IMR-90 (cell line): ENCODE data around the gene LDB2. TPM values are rescaled to one million over a fixed set of nuclear protein-coding genes. Genes with fewer than 3 reads are reported as not detected.

ENCODE experiments used
- ATAC-seq: fragments of 200-7000 bp; cut with Tn5 transposase; 2 replicates; pipeline ENCODE4 v1.9.1; 2020; ENCODE audit warnings: low read depth, mild to moderate bottlenecking, moderate library complexity
- BruUV-seq: library from RNA; stranded (reverse); fragments of 400-500 nt; replicated peaks from 2 replicates; lab custom pipeline; 2021; lab: Mats Ljungman, UMichigan
- CTCF ChIA-PET: fragments of 300-600 bp; formaldehyde crosslinking; extraction: SDS; loops from one replicate; lab custom pipeline; 2021; ENCODE audit warnings: antibody characterized with exemption; lab: Yijun Ruan, JAX
- POLR2A ChIA-PET: fragments of 300-600 bp; sonication (Branson Sonifier 250); formaldehyde crosslinking; loops from one replicate; lab custom pipeline; 2022; ENCODE audit warnings: antibody characterized with exemption; ENCODE audit not compliant: unreplicated experiment; lab: Charles Lee
- DNase-seq: peaks from one replicate; pipeline ENCODE4 v3.0.0; 2013
- H2AFZ ChIP-seq: replicated peaks from 2 replicates; pipeline ENCODE3; 2013; ENCODE audit warnings: low read length, mild to moderate bottlenecking; ENCODE audit not compliant: poor library complexity
- H2AK5ac ChIP-seq: 2 replicates; pipeline ENCODE4 v1.6.1; 2013; ENCODE audit warnings: low read depth, low read length, inconsistent platforms
- H2AK9ac ChIP-seq: replicated peaks from 2 replicates; pipeline ENCODE3; 2013; ENCODE audit warnings: mild to moderate bottlenecking, low read depth, low read length, moderate library complexity; ENCODE audit not compliant: poor library complexity
- H2BK120ac ChIP-seq: 2 replicates; pipeline ENCODE4 v1.6.1; 2013; ENCODE audit warnings: low read depth, low read length, inconsistent platforms
- H2BK15ac ChIP-seq: 3 replicates; pipeline ENCODE4 v1.6.1; 2013; ENCODE audit warnings: low read depth, low read length, inconsistent platforms
- H2BK20ac ChIP-seq: 2 replicates; pipeline ENCODE4 v1.6.1; 2013; ENCODE audit warnings: low read depth, mild to moderate bottlenecking, inconsistent platforms, low read length, moderate library complexity
- H2BK5ac ChIP-seq: 2 replicates; pipeline ENCODE4 v1.6.1; 2013; ENCODE audit warnings: mild to moderate bottlenecking, low read depth, low read length, inconsistent platforms; ENCODE audit not compliant: poor library complexity, severe bottlenecking
- H3K14ac ChIP-seq: replicated peaks from 2 replicates; pipeline ENCODE4 v1.6.1; 2013; ENCODE audit warnings: low read depth, low read length, inconsistent platforms
- H3K18ac ChIP-seq: 2 replicates; pipeline ENCODE4 v1.6.1; 2013; ENCODE audit warnings: low read depth, low read length, control low read depth
- H3K23ac ChIP-seq: 2 replicates; pipeline ENCODE4 v1.6.1; 2013; ENCODE audit warnings: low read depth, low read length, inconsistent platforms
- H3K27ac ChIP-seq: 2 replicates; pipeline ENCODE4 v1.5.1; 2013; ENCODE audit warnings: mild to moderate bottlenecking, control low read depth, low read length; ENCODE audit not compliant: insufficient read depth
- H3K27me3 ChIP-seq: 2 replicates; pipeline ENCODE4 v1.6.1; 2013; ENCODE audit warnings: low read length; ENCODE audit not compliant: control insufficient read depth, insufficient read depth
- H3K36me3 ChIP-seq: 2 replicates; pipeline ENCODE4 v1.6.1; 2013; ENCODE audit warnings: low read length, mixed read lengths; ENCODE audit not compliant: control insufficient read depth, insufficient read depth
- H3K4ac ChIP-seq: 2 replicates; pipeline ENCODE4 v1.6.1; 2013; ENCODE audit warnings: low read depth, low read length, inconsistent platforms
- H3K4me1 ChIP-seq: 2 replicates; pipeline ENCODE4 v1.6.1; 2013; ENCODE audit warnings: low read length, mixed read lengths; ENCODE audit not compliant: control insufficient read depth, insufficient read depth
- H3K4me2 ChIP-seq: 2 replicates; pipeline ENCODE4 v1.6.1; 2013; ENCODE audit warnings: low read depth, mild to moderate bottlenecking, control low read depth, low read length, moderate library complexity
- H3K4me3 ChIP-seq: 2 replicates; pipeline ENCODE4 v1.5.1; 2013; ENCODE audit warnings: low read depth, mild to moderate bottlenecking, control low read depth, low read length, moderate library complexity; ENCODE audit not compliant: insufficient read depth
- H3K56ac ChIP-seq: 2 replicates; pipeline ENCODE4 v1.6.1; 2013; ENCODE audit warnings: low read length, inconsistent platforms; ENCODE audit not compliant: insufficient read depth; ENCODE audit errors: extremely low read depth
- H3K79me1 ChIP-seq, 2 experiments: 2 replicates each; pipeline ENCODE4 v1.6.1; 2013; ENCODE audit warnings: low read length in 2 of 2, inconsistent platforms in 1 of 2, low read depth in 1 of 2
- H3K9ac ChIP-seq: 2 replicates; pipeline ENCODE4 v1.6.1; 2013; ENCODE audit warnings: low read depth, low read length, control low read depth
- H3K9me1 ChIP-seq: 2 replicates; pipeline ENCODE4 v1.6.1; 2013; ENCODE audit warnings: low read length, inconsistent platforms; ENCODE audit not compliant: insufficient read depth
- H3K9me3 ChIP-seq: 2 replicates; pipeline ENCODE4 v1.6.1; 2013; ENCODE audit warnings: low read length; ENCODE audit not compliant: control insufficient read depth, insufficient read depth
- H4K20me1 ChIP-seq: 2 replicates; pipeline ENCODE4 v1.6.1; 2013; ENCODE audit warnings: low read length, inconsistent platforms; ENCODE audit not compliant: insufficient read depth
- H4K5ac ChIP-seq: 2 replicates; pipeline ENCODE4 v1.6.1; 2013; ENCODE audit warnings: mild to moderate bottlenecking, low read depth, low read length, control low read depth
- H4K8ac ChIP-seq, 2 experiments: 2 replicates each; pipeline ENCODE4 v1.6.1; 2013; ENCODE audit warnings: low read depth in 2 of 2, low read length in 2 of 2, control low read depth in 1 of 2, inconsistent platforms in 1 of 2
- H4K91ac ChIP-seq: 2 replicates; pipeline ENCODE4 v1.6.1; 2013; ENCODE audit warnings: low read depth, low read length, inconsistent platforms; ENCODE audit not compliant: insufficient read depth
- CEBPB ChIP-seq: IDR thresholded peaks from 2 replicates; pipeline ENCODE4 v1.6.1; 2012; ENCODE audit warnings: low read depth, low read length, improper control_type of control experiment
- CHD1 ChIP-seq: IDR thresholded peaks from 2 replicates; pipeline ENCODE4 v1.6.1; 2012; ENCODE audit warnings: low read depth, low read length, improper control_type of control experiment
- CTCF ChIP-seq: conservative IDR thresholded peaks from 2 replicates; pipeline ENCODE4 v1.5.1; 2012; ENCODE audit warnings: mild to moderate bottlenecking, low read depth, low read length, improper control_type of control experiment
- MAFK ChIP-seq: IDR thresholded peaks from 2 replicates; pipeline ENCODE4 v1.6.1; 2012; ENCODE audit warnings: low read depth, low read length, improper control_type of control experiment
- MXI1 ChIP-seq: IDR thresholded peaks from 2 replicates; pipeline ENCODE4 v1.6.1; 2012; ENCODE audit warnings: low read depth, mild to moderate bottlenecking, low read length, moderate library complexity, borderline replicate concordance
- RAD21 ChIP-seq: IDR thresholded peaks from 2 replicates; pipeline ENCODE4 v1.6.1; 2012; ENCODE audit warnings: low read length, improper control_type of control experiment
- SMC3 ChIP-seq: fragments of 150-350 bp; IDR thresholded peaks from 2 replicates; pipeline ENCODE4 v1.6.1; 2016; ENCODE audit warnings: low read depth, mild to moderate bottlenecking, antibody characterized with exemption, low read length, moderate library complexity
- USF2 ChIP-seq: fragments of 150-350 bp; IDR thresholded peaks from 2 replicates; pipeline ENCODE4 v1.6.1; 2017; ENCODE audit warnings: mild to moderate bottlenecking, antibody characterized with exemption, low read length, low read depth
- WGBS, 2 experiments: methylation state at CpG; one replicate each; pipeline versions ENCODE4 v1.1.5 to v1.1.7; 2013; ENCODE audit warnings: missing lambda C conversion rate in 2 of 2; ENCODE audit not compliant: insufficient read length in 1 of 2; ENCODE audit errors: extremely low coverage in 2 of 2; 5-methylcytosine and 5-hydroxymethylcytosine counted together
- dilution Hi-C: fragments of 300-500 bp; cut with HindIII; formaldehyde crosslinking; loops from one replicate; pipeline ENCODE4 v1.14.3; 2018; ENCODE audit warnings: low sequenced_read_pairs; ENCODE audit not compliant: unreplicated experiment
- in situ Hi-C: fragments of 300-500 bp; cut with MboI; formaldehyde crosslinking; loops from 3 replicates; pipeline ENCODE4 v1.14.3; 2019; ENCODE audit warnings: low sequenced_read_pairs, inconsistent platforms, mixed read lengths
- intact Hi-C: fragments of 100-400 bp; cut with micrococcal nuclease; formaldehyde crosslinking; loops from 2 replicates; pipeline ENCODE4 v1.10.0; 2022
- polyA plus RNA-seq, 3 experiments: library from polyadenylated mRNA; depleted of rRNA; stranded (reverse); fragments of >200 nt; gene quantifications; 2 replicates each; pipeline ENCODE4 v1.2.3, GENCODE V29; 2012; ENCODE audit warnings: low replicate concordance in 1 of 3
- total RNA-seq: library from RNA; depleted of rRNA; stranded (reverse); fragments of >200 nt; gene quantifications from 2 replicates; pipeline ENCODE4 v1.2.3, GENCODE V29; 2012

LDB2 gene
- total and polyA plus RNA-seq, 2 of the 4 experiments (the other 2 are of a cell fraction) = 67.9 to 116 TPM

DNA sequence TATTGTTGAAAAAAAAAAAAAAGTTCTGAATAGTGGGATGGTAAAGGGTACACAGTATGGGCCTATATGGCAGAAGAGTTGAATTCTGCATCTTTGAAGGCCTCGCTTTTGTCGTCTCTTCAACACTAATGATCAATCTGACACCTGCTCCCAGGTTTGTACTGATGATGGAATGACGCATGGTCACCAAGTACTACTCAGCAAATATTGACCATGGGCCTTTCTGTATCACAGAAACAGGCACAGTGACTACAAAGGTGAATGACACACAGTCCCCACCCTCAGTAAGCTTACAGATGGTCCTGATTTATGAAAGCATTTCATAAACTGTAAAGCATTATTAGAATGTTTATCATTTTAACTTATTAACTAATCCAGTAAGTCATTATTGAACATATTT, 152.6 kb downstream of the LDB2 start:
- H3K56ac ChIP-seq = no peak overlapping the region
- 0 out of 2 replicates have a peak overlapping the region, but pooled peaks have one; percentile 23 for H2AK5ac ChIP-seq
- H2BK15ac ChIP-seq = no peak overlapping the region
- H2BK20ac ChIP-seq = no peak overlapping the region
- in situ Hi-C loops = no loop called here
- H3K4me1 ChIP-seq = peaks cover 2% of the 10 kb centered on the region
- dilution Hi-C loops = no loop called here
- intact Hi-C loops = no loop called here
- no peaks in the 10 kb centered on the region; the same call in 1 of the 2 replicates for H3K9me1 ChIP-seq
- ATAC-seq = no peak
- H3K27ac ChIP-seq = no peak overlapping the region
- H3K79me1 ChIP-seq = no peaks in the 10 kb centered on the region; a peak in 1 of 4 replicates
- no peak overlapping the region for H3K23ac ChIP-seq
- no peak overlapping the region for H2AFZ ChIP-seq
- no peaks in the 10 kb centered on the region for H3K27me3 ChIP-seq
- H2BK120ac ChIP-seq = no peak overlapping the region
- no peak overlapping the region; the same call in 1 of the 2 replicates for H3K18ac ChIP-seq
- H3K4me2 ChIP-seq = no peak overlapping the region
- H3K4ac ChIP-seq = no peak overlapping the region
- no peak overlapping the region for H3K4me3 ChIP-seq
- no peak overlapping the region for H4K5ac ChIP-seq
- H2AK9ac ChIP-seq = no peak overlapping the region
- no peak overlapping the region for H3K14ac ChIP-seq
- no peak overlapping the region for H4K8ac ChIP-seq
- ChIA-PET CTCF (no interaction called here), POLR2A (interaction anchor here (0.7 kb wide), 1 partner anchor 80 kb away, joined by 13 read pairs; no protein-coding TSS in a partner anchor)
- BruUV-seq = no TSS peak
- H3K9ac ChIP-seq = no peak overlapping the region
- H3K36me3 ChIP-seq = no peaks in the 10 kb centered on the region
- TF ChIP-seq MAFK (no peak), USF2 (no peak), CTCF (no peak), MXI1 (no peak), SMC3 (no peak), CHD1 (no peak), CEBPB (no peak), RAD21 (no peak)
- H4K20me1 ChIP-seq = no peaks in the 10 kb centered on the region
- no peak for DNase-seq
- no peak overlapping the region for H2BK5ac ChIP-seq
- H3K9me3 ChIP-seq = no peaks in the 10 kb centered on the region
- H4K91ac ChIP-seq = no peak overlapping the region
- WGBS, 2 experiments = no CpG with 5 or more reads among the region's 3 CpGs
